HL-60 (cell line): ENCODE measurements around the gene ATG12.

Experiments
- DNase-seq, 2 experiments: peaks; one replicate each; pipeline ENCODE4 v3.0.0-alpha.2; 2010 to 2020; ENCODE audit warnings: low read depth in 1 of 2, low spot score in 1 of 2
- H3K27ac ChIP-seq: fragments of 250-450 bp; sonication (Bioruptor Pico); replicated peaks from 2 replicates; pipeline ENCODE4 v1.5.1; 2020; ENCODE audit warnings: mild to moderate bottlenecking, moderate library complexity
- H3K27me3 ChIP-seq: fragments of 250-450 bp; sonication (Bioruptor Pico); 2 replicates; pipeline ENCODE4 v1.5.1; 2021; ENCODE audit warnings: mild to moderate bottlenecking, moderate library complexity; ENCODE audit not compliant: insufficient read depth, poor library complexity, severe bottlenecking
- H3K4me3 ChIP-seq: replicated peaks from 2 replicates; pipeline ENCODE4 v1.5.1; 2011; ENCODE audit warnings: mild to moderate bottlenecking, control low read depth, low read length; ENCODE audit not compliant: insufficient read depth
- GABPA ChIP-seq: IDR thresholded peaks from 2 replicates; pipeline ENCODE4 v1.6.1; 2012; ENCODE audit warnings: low read depth
- POLR2AphosphoS5 ChIP-seq: IDR thresholded peaks from 2 replicates; pipeline ENCODE4 v1.6.1; 2012; ENCODE audit warnings: low read depth
- SPI1 ChIP-seq: IDR thresholded peaks from 2 replicates; pipeline ENCODE4 v1.6.1; 2012; ENCODE audit warnings: low read depth, mild to moderate bottlenecking, borderline replicate concordance
- TF ChIP-seq, protein P1 (sequence below): IDR thresholded peaks from 2 replicates; pipeline ENCODE4 v1.6.1; 2012; ENCODE audit warnings: low read depth; ENCODE audit not compliant: insufficient replicate concordance
- TF ChIP-seq, protein P2 (sequence below): IDR thresholded peaks from one replicate; pipeline ENCODE4 v1.5.1; 2011; ENCODE audit warnings: low read length, control low read depth, inconsistent platforms; ENCODE audit not compliant: insufficient read depth

The ATG12 gene

GRCh38 chr5:115869256-115869795, 28.0 kb upstream of the ATG12 start:
- TF ChIP-seq, protein P1, sequence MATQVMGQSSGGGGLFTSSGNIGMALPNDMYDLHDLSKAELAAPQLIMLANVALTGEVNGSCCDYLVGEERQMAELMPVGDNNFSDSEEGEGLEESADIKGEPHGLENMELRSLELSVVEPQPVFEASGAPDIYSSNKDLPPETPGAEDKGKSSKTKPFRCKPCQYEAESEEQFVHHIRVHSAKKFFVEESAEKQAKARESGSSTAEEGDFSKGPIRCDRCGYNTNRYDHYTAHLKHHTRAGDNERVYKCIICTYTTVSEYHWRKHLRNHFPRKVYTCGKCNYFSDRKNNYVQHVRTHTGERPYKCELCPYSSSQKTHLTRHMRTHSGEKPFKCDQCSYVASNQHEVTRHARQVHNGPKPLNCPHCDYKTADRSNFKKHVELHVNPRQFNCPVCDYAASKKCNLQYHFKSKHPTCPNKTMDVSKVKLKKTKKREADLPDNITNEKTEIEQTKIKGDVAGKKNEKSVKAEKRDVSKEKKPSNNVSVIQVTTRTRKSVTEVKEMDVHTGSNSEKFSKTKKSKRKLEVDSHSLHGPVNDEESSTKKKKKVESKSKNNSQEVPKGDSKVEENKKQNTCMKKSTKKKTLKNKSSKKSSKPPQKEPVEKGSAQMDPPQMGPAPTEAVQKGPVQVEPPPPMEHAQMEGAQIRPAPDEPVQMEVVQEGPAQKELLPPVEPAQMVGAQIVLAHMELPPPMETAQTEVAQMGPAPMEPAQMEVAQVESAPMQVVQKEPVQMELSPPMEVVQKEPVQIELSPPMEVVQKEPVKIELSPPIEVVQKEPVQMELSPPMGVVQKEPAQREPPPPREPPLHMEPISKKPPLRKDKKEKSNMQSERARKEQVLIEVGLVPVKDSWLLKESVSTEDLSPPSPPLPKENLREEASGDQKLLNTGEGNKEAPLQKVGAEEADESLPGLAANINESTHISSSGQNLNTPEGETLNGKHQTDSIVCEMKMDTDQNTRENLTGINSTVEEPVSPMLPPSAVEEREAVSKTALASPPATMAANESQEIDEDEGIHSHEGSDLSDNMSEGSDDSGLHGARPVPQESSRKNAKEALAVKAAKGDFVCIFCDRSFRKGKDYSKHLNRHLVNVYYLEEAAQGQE: no peak
- TF ChIP-seq SPI1: no peak
- TF ChIP-seq GABPA: no peak
- TF ChIP-seq, protein P2, sequence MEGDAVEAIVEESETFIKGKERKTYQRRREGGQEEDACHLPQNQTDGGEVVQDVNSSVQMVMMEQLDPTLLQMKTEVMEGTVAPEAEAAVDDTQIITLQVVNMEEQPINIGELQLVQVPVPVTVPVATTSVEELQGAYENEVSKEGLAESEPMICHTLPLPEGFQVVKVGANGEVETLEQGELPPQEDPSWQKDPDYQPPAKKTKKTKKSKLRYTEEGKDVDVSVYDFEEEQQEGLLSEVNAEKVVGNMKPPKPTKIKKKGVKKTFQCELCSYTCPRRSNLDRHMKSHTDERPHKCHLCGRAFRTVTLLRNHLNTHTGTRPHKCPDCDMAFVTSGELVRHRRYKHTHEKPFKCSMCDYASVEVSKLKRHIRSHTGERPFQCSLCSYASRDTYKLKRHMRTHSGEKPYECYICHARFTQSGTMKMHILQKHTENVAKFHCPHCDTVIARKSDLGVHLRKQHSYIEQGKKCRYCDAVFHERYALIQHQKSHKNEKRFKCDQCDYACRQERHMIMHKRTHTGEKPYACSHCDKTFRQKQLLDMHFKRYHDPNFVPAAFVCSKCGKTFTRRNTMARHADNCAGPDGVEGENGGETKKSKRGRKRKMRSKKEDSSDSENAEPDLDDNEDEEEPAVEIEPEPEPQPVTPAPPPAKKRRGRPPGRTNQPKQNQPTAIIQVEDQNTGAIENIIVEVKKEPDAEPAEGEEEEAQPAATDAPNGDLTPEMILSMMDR: no peak
- TF ChIP-seq POLR2AphosphoS5: no peak
- Histone ChIP-seq H3K27ac (no peak overlapping the region), H3K4me3 (no peak overlapping the region), H3K27me3 (no peaks in the 10 kb centered on the region)
- DNase-seq: no peak

DNA sequence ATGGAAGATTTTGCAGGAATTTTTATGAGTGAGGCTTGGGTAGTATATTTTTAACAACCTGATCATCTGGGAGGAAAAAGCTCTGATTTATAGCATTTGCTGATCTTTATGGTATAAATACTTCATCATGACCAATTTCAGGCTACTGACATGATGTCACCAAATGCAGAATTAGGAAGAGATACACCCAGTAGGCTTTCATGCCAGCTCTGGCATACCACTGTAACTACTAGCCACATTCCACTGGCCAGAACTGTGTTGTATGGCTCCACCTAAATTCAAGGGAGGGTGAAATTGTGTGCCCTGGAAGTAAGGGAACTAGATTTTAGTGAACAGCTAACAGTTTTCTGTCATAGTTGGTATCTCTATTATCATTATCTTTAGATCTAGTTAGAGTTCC, 18.0 kb upstream of the ATG12 start:
- TF ChIP-seq, protein P2: no peak
- TF ChIP-seq, protein P1: no peak
- TF ChIP-seq GABPA (no peak), SPI1 (no peak), POLR2AphosphoS5 (no peak)
- no peaks in the 10 kb centered on the region for H3K27me3 ChIP-seq
- DNase-seq: no peak
- H3K27ac ChIP-seq: no peak overlapping the region
- H3K4me3 ChIP-seq: no peak overlapping the region

DNA sequence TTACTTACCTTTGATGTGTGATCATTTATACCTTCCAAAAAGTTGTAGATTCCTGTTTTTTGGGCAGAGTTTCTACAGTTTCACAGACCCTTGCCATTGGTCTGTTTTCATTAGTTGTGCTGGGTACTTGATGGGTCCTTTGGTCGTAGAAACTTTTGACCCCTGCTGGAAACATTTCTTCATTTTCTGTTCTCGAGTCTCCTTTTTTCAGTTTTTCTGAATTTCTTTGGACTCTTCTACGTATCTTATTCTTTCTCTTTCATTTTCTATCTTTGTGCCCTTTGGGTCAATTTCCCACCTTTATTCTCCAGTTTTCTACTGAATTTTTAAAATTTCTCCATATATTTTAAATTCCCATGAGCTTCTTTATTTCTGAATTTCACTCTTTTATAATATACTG, 17.0 kb upstream of the ATG12 start:
- Histone ChIP-seq H3K27me3 (no peaks in the 10 kb centered on the region), H3K27ac (no peak overlapping the region), H3K4me3 (no peak overlapping the region)
- TF ChIP-seq, protein P2: no peak
- no peak for TF ChIP-seq SPI1
- TF ChIP-seq, protein P1: no peak
- no peak for TF ChIP-seq POLR2AphosphoS5
- no peak for TF ChIP-seq GABPA
- DNase-seq: no peak
